Measurements from ENCODE around the gene MCIDAS. TPM values are rescaled to one million over a fixed set of nuclear protein-coding genes. Genes with fewer than 3 reads are reported as not detected.
A peak's percentile ranks its signal among the peaks of the same experiment; 100 is the strongest.

The MCIDAS gene
- total RNA-seq, 1 experiment from 2014 or later, result 6.4 TPM

- no peak overlapping the region for H3K27ac ChIP-seq (ENCODE audit: low read depth, low read length)
- H3K79me2 ChIP-seq (ENCODE audit: insufficient read depth, low read length), result no peaks in the 10 kb centered on the region
- no peak overlapping the region; the same call in 1 of the 2 replicates for H3K9ac ChIP-seq (ENCODE audit: low read length)
- H3K36me3 ChIP-seq (ENCODE audit: control insufficient read depth in 1 of 2, insufficient read depth in 2 of 2, low read length in 2 of 2), result no peaks in the 10 kb centered on the region
- no peaks in the 10 kb centered on the region for H3K9me2 ChIP-seq (ENCODE audit: insufficient read depth)
- H3K4me3 ChIP-seq (replicated peaks in 1 of 2; ENCODE audit: low read depth in 1 of 2, low read length in 2 of 2), result peak overlapping the region in 1 of 2 experiments; percentile 44; a peak in 3 of 4 replicates
- POLR2A ChIA-PET, result no interaction called here
- no TSS peak for BruUV-seq (replicated peaks)
- H2AFZ ChIP-seq (ENCODE audit: low read depth, low read length, poor library complexity, severe bottlenecking), result peak overlapping the region; percentile 98
- DNase-seq (ENCODE audit: low read depth, low spot score), result no peak
- H4K20me1 ChIP-seq (ENCODE audit: insufficient read depth), result no peaks in the 10 kb centered on the region
- peak overlapping the region; percentile 74 for H3K4me2 ChIP-seq (ENCODE audit: low read length)
- H3K4me1 ChIP-seq (ENCODE audit: control insufficient read depth in 1 of 2, insufficient read depth in 2 of 2, low read length in 2 of 2), result peaks cover 14 to 37% of the 10 kb centered on the region in 2 experiments; a peak in 3 of 4 replicates
- intact Hi-C loops (cut with micrococcal nuclease), result loop anchor here (5.0 to 10.0 kb wide), 2 partner anchors 42 to 819 kb away; partner anchors contain the start of gene IL6ST
- CTCF ChIA-PET, result interaction anchor here (0.9 to 1.9 kb wide), 6 partner anchors 9 to 516 kb away, joined by 3 to 9 read pairs (median 6); partner anchors contain the start of gene GPX8
- no peaks in the 10 kb centered on the region for H3K27me3 ChIP-seq (ENCODE audit: insufficient read depth, low read length)
- RAD21 ChIA-PET (ENCODE audit: low non-redundant PET in 1 of 2, low total read pairs in 2 of 2, uncharacterized antibody in 2 of 2, unreplicated experiment in 2 of 2), result no interaction called here
- no peaks in the 10 kb centered on the region for H3K9me3 ChIP-seq (ENCODE audit: control insufficient read depth in 1 of 2, insufficient read depth in 1 of 2, low read depth in 1 of 2, low read length in 2 of 2)
- TF ChIP-seq ZNF274 (IDR thresholded peaks at IDR 0.05; ENCODE audit: low read depth, low read length) (no peak), CEBPB (IDR thresholded peaks at IDR 0.05; ENCODE audit: low read depth) (no peak), SP1 (IDR thresholded peaks at IDR 0.05; ENCODE audit: low read depth) (no peak), MAX (IDR thresholded peaks at IDR 0.05) (no peak), CTCF (IDR thresholded peaks at IDR 0.05 in 2 of 3, conservative IDR thresholded peaks at IDR 0.05 in 1 of 3; ENCODE audit: borderline replicate concordance in 1 of 3, insufficient read depth in 1 of 3, low read depth in 2 of 3, low read length in 2 of 3) (no peak), TCF7L2 (IDR thresholded peaks at IDR 0.05; ENCODE audit: borderline replicate concordance, extremely low read depth, insufficient read depth, insufficient read length) (no peak), JUND (IDR thresholded peaks at IDR 0.05) (no peak), POLR2AphosphoS5 (IDR thresholded peaks at IDR 0.05; ENCODE audit: low read depth, low read length) (no peak), ELF1 (IDR thresholded peaks at IDR 0.05; ENCODE audit: borderline replicate concordance, low read depth) (no peak), CBX3 (IDR thresholded peaks at IDR 0.05; ENCODE audit: low read depth) (no peak), ZFX (IDR thresholded peaks at IDR 0.05) (no peak), POLR2A (IDR thresholded peaks at IDR 0.05; ENCODE audit: borderline replicate concordance, extremely low read depth, insufficient read depth, insufficient read length) (no peak), EZH2 (IDR thresholded peaks at IDR 0.05) (no peak), YY1 (IDR thresholded peaks at IDR 0.05; ENCODE audit: extremely low read depth, insufficient replicate concordance, low read depth, low read length) (no peak), FOSL1 (IDR thresholded peaks at IDR 0.05; ENCODE audit: low read depth) (no peak)
- no peak for ATAC-seq
Measured at GRCh38 chr5:55175781-55176175, 51.3 kb downstream of the MCIDAS start.

Data from HCT116 (cell line).